Dermis lymphatic vessel endothelial cell (primary cell): ENCODE results near the gene GJD3. TPM values are rescaled to one million over a fixed set of nuclear protein-coding genes. Genes with fewer than 3 reads are reported as not detected.

ENCODE experiments used
- total RNA-seq: library from RNA; depleted of rRNA; stranded (reverse); fragments of >200 nt; gene quantifications from 2 replicates; pipeline ENCODE4 v1.2.1, GENCODE V29; 2014

Gene GJD3, protein sequence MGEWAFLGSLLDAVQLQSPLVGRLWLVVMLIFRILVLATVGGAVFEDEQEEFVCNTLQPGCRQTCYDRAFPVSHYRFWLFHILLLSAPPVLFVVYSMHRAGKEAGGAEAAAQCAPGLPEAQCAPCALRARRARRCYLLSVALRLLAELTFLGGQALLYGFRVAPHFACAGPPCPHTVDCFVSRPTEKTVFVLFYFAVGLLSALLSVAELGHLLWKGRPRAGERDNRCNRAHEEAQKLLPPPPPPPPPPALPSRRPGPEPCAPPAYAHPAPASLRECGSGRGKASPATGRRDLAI
- 3.1 and 3.5 TPM in 2 replicates for total RNA-seq

DNA sequence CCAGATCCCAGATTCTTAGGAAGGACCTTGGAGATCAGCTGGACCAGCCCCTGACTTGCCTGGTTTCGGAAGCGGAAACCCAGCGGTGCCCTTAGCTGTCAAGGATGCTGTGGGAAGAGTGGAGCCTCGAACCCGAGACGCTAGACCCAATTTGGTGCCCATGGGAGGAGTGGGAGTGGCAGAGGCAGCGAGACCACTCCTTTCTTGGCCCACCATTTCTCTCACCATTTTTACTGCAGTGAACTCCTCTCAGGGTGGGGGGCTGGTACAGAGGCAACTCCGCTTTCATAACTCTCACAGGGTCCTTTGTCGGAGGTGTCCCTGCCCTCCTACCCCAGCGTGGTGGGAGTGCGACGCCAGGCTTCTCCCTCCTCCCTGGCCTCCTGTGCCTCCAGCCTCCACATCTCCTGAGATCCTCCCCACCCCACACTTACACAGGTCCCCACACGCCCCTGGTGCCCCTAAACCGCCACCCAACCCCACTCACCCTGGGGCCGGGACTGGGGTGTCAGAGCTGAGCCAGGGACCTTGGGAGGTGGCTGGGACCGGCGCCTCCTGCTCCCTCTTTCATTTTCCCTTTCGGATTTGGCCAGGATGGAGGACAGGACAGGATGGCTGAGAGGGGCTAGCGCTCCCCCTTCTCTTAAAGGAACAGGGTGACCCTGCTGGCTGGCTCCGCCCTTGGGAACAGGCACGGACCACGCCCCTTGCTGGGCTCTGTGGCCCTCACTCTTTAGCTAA is at the start of gene GJD3:
TSS of gene GJD3 (minus strand) at position 617 of the 741 bp plus-strand sequence. CDS start 922 bp downstream, outside the sequence.

Other genes starting within 250 kb of the GJD3 start
- 36.4 and 40.8 TPM in 2 replicates for gene MSL1, start 242.8 kb downstream of the GJD3 start, total RNA-seq
- gene CASC3, start 224.2 kb downstream of the GJD3 start, total RNA-seq, result 17.9 and 22.4 TPM in 2 replicates
- 0.52 and 1.2 TPM in 2 replicates for gene RAPGEFL1, start 187.3 kb downstream of the GJD3 start, total RNA-seq
- gene WIPF2, start 145.4 kb downstream of the GJD3 start, total RNA-seq, result 6.3 and 7.1 TPM in 2 replicates
- gene CDC6, start 76.9 kb downstream of the GJD3 start, total RNA-seq, result 4.1 and 5.3 TPM in 2 replicates
- gene RARA, start 55.6 kb downstream of the GJD3 start, total RNA-seq, result 6.0 and 8.8 TPM in 2 replicates
- 16.1 and 20.0 TPM in 2 replicates for gene TOP2A, start 53.2 kb upstream of the GJD3 start, total RNA-seq
- gene IGFBP4, start 78.7 kb upstream of the GJD3 start, total RNA-seq, result 242 and 387 TPM in 2 replicates
- gene TNS4, start 136.9 kb upstream of the GJD3 start, total RNA-seq, result not detected in 2 replicates
- gene CCR7, start 200.7 kb upstream of the GJD3 start, total RNA-seq, result under 0.01 TPM in 1 of 2 replicates, not detected in the other